ENCODE data around the gene HIP1R.
"Not testable (repeated sequence)": the region's sequence is repeated elsewhere in the genome, so short reads cannot be mapped to it uniquely, and the experiment has no call there.

The HIP1R gene

GRCh38 chr12:122875590-122876220 is 40.4 kb downstream of the HIP1R start:
- DNase-seq = no peak

DNA sequence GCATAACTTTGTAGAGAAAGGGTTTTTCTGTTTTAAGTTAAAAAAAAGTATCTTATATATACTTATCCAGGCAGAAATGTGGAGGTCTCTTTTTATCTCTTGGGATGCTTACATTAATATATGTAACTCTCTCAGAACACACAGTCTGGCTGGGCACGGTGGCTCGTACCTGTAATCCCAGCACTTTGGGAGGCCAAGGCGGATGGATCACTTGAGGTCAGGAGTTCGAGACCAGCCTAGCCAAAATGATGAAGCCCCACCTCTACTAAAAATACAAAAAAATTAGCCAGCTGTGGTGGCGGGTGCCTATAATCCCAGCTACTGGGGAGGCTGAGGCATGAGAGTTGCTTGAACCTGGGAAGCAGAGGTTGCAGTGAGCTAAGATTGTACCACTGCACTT is 41.0 kb downstream of the HIP1R start:
- DNase-seq = not testable (repeated sequence)

DNA sequence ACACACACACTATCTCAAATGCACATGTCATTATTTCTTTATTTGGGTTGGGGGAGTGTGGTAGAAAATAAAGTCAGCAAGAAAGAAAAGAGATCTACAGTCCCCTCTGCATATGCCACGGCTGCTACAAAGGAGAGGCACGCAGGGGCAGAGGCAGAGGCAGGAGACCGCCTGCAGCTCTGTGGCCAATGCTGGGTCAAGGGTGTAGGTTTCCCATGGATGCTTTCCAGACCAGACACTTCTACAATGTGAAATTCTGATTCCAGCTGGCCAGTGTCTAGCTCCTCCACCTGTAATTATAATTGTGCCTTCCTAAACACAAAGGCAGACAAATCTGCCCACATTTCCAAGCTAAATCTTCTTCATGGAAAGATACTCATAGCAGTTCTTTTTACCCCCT is 41.5 kb downstream of the HIP1R start:
- no peak for DNase-seq

GRCh38 chr12:122878780-122879612 is 43.7 kb downstream of the HIP1R start:
- no peak for DNase-seq

GRCh38 chr12:122880155-122880667 is 45.0 kb downstream of the HIP1R start:
- DNase-seq = no peak

GRCh38 chr12:122880668-122881067 is 45.4 kb downstream of the HIP1R start:
- no peak for DNase-seq

GRCh38 chr12:122882908-122883558 is 47.8 kb downstream of the HIP1R start:
- no peak for DNase-seq

DNA sequence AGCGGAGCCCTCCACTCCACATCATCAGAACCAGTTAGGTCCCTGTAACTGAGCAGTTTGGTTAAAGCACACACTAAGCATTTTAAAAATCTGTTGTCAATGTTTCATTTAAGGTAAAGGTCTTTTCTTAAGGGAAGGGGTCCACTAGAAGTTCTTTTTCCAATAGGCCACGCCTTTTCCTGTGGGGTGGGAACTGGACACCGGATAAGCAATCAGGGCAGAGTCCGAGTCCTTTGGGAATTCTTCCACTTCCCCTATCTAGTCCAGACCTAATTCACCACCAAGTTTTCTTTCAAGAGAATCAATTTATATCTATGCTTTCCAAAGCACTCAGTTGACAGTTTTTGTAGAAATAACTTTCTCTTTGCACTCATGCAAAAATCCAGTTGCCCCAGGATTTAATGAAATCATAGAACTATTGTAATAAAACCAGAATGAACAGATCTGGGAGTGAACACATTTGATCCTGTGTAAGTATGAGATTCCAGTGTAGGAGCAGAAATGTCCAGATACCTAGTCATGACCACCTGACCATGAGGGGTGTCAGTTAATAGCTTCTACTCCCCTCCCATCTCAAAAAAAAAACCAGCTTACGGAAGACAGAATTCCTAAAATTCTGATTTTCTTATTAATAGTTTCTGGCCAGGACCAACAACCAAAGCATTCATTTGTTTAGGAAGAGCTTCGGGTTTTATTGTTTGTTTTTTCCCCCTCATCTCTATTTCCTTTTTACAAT is 49.0 kb downstream of the HIP1R start:
- DNase-seq = no peak

- no peak for DNase-seq
Measured at GRCh38 chr12:122884860-122885259, 49.6 kb downstream of the HIP1R start.

DNA sequence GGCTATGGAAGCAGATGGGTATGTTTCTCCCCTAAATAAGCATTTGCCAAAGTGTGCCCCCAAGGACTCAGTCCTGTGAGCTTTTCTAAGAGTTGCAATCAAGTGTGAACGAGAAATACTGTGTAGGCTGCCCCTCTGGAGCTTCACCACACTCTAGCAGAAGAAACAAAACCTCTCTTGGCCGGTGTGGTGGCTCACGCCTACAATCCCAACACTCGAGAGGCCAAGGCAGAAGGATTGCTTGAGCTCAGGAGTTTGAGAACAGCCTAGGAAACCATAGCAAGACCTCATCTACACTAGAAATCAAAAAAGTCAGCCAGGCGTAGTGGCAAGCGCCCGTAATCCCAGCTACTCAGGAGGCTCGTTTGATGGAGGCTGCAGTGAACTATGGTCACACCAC is 50.9 kb downstream of the HIP1R start:
- DNase-seq = no peak

DNA sequence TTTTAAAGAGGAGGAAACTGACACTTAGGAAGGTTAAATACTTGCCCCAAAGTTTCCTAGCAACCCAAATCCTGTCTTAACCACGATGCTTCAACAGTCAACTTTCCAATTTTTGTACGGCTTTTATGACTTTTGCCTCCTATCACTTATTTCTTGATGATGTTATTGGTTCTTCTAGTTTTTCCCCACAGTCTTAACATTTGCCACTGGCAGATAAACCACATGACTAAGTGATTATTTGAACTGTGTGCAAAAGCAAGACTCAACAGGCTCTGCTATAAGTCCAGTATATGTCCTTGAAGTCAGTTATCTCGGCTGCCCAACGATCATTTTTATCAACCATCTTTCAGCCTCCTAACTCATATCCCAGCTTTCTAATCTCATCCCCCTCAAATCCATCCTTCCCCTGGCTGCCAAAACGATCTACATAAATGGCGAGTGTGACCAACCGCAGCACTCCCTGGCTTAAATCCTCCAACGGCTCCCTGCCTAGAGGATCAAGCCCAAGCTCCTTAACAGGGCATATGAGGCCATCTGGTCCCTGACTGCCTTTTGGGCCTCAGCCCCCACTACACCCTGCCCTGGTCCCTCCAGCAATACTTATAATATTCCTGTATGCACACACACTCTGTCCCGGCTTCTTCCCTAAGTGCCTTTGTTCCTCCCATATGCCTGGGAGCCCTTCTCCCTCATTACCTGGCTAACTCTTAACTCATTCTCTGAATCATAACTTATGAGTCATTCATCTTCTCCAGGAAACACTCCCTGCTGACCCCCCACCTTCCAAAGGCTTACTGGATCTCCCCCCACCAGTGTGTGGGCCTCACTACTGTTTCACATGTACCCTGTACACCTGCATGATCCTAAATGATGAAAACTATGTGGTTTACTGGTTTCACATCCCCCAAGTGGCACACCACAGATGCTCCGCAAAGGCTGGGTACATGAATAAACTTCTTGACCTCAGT is 51.9 kb downstream of the HIP1R start:
- peak; percentile 98 for DNase-seq

- no peak for DNase-seq
Measured at GRCh38 chr12:122887819-122888212, 52.6 kb downstream of the HIP1R start.

DNA sequence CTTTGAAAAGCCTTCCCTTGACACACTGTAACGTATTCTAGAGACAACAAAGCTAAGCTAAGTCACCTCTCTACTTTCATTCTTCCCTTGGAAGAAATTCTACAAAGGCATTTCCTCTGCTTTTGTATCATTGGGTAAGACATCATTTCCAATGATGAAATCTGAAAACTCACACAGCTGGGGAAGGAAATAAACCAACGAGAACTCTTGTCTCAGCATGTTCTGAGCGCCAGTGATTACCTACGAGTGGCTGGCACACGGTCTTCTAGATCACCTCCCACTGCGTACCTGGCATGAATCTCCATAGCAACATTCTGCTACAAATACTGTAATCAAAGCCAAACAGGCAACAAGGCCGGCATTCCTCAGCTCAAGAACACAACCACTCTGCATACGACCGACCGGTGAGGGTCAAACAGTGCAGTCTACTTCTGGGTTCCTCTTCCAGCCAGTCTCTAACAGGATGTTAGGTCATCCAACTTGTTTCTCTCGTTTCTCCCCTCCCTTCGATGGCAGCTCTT is 53.0 kb downstream of the HIP1R start:
- DNase-seq = no peak

DNA sequence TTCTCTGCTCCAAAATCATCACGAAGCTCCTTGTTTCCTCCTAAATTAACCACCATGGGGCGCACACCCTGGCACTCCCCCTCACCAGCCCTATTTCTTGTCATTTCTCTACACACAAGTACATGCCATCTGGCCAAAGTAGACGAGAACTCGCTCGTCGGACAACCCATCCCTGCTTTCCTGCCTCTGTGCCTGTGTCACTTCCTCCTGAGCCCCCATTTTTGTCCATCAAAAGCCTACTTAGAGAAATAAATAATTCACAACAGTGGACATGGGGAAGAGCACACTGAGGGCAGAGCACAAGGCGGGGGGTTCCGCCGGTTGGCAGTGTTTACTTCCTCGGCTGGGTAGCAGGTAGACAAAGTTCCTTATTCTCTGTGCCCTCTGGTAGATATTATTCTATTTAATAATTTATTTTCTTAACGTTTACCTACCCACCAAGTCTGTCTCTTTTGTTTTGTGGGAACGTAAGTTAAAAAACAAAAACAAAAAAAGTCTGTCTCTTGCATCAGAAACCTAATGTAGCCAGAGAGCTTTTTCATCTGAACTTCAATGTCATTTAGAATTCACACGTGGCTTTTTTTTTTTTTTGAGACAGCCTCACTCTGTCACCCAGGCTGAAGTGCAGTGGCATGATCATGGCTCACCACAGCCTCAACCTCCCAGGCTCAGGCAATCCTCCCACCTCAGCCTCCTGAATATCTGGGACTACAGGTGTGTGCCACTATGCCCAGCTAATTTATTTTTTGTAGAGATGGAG is 54.7 kb downstream of the HIP1R start:
- DNase-seq = no peak

GRCh38 chr12:122891661-122892525 is 56.6 kb downstream of the HIP1R start:
- peak; percentile 95 for DNase-seq

DNA sequence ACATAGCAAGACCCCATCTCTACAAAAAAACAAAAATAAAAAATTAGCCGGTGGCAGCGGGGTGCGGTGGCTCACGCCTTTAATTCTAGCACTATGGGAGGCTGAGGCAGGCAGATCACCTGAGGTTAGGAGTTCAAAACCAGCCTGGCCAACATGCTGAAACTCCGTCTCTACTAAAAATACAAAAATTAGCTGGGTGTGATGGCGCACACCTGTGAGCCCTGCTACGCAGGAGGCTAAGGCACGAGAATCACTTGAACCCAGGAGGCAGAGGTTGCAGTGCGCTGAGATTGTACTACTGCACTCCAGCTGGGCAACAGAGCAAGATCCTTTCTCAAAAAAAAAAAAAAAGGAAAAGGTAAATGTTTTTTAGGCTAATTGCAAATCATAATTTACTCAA is 57.5 kb downstream of the HIP1R start:
- DNase-seq = not testable (repeated sequence)

- no peak for DNase-seq
Measured at GRCh38 chr12:122893208-122894153, 58.2 kb downstream of the HIP1R start.

All from T1000 (cell line).